ENCODE measurements around the gene TBC1D22B. TPM values are rescaled to one million over a fixed set of nuclear protein-coding genes. Genes with fewer than 3 reads are reported as not detected.

TBC1D22B gene
- total RNA-seq, 1 donor from 2014 or later, result 12.5 TPM

DNA sequence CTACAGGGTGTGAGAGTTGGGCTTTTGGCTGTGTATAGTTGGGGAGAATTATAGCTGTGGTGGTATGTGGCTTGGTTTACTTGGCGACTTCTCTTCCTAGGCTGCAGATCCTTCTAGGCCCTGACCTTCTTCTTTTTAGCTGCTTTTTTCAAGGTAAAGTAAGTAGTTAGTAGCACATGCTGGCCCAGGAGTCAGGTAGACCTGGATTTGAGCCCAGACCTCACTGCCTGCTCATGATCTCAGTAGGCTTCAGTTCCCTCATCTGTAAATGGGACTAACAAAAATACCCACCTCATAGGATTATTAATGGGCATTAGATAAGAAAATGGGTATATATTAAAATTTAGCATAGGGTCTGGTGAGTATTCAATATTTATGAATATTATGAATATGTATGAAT is 17.8 kb downstream of the TBC1D22B start:
- peaks cover 0 to 11% of the 10 kb centered on the region in 2 donors for H3K36me3 ChIP-seq
- TF ChIP-seq POLR2AphosphoS5 (IDR thresholded peaks at IDR 0.05; ENCODE audit: insufficient read depth in 1 of 2, low read depth in 1 of 2) (no peak), POLR2A (IDR thresholded peaks at IDR 0.05) (no peak)
- TF ChIP-seq, protein P1, sequence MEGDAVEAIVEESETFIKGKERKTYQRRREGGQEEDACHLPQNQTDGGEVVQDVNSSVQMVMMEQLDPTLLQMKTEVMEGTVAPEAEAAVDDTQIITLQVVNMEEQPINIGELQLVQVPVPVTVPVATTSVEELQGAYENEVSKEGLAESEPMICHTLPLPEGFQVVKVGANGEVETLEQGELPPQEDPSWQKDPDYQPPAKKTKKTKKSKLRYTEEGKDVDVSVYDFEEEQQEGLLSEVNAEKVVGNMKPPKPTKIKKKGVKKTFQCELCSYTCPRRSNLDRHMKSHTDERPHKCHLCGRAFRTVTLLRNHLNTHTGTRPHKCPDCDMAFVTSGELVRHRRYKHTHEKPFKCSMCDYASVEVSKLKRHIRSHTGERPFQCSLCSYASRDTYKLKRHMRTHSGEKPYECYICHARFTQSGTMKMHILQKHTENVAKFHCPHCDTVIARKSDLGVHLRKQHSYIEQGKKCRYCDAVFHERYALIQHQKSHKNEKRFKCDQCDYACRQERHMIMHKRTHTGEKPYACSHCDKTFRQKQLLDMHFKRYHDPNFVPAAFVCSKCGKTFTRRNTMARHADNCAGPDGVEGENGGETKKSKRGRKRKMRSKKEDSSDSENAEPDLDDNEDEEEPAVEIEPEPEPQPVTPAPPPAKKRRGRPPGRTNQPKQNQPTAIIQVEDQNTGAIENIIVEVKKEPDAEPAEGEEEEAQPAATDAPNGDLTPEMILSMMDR (IDR thresholded peaks at IDR 0.05), result no peak
- intact Hi-C loops (cut with DNase I), result no loop called here
- no peak overlapping the region for H3K27ac ChIP-seq
- H3K27me3 ChIP-seq, result no peaks in the 10 kb centered on the region
- no peak overlapping the region for H3K4me3 ChIP-seq
- no peaks in the 10 kb centered on the region for H3K9me3 ChIP-seq
- no peaks in the 10 kb centered on the region for H3K4me1 ChIP-seq
- DNase-seq (ENCODE audit: extremely low spot score in 2 of 2), result no peak

- no peak for DNase-seq (ENCODE audit: extremely low spot score in 2 of 2)
- Histone ChIP-seq H3K4me1 (no peaks in the 10 kb centered on the region), H3K36me3 (peaks cover 0 to 15% of the 10 kb centered on the region in 2 donors), H3K27me3 (no peaks in the 10 kb centered on the region), H3K4me3 (no peak overlapping the region), H3K9me3 (no peaks in the 10 kb centered on the region), H3K27ac (no peak overlapping the region)
- no peak for TF ChIP-seq POLR2AphosphoS5 (IDR thresholded peaks at IDR 0.05; ENCODE audit: insufficient read depth in 1 of 2, low read depth in 1 of 2)
- TF ChIP-seq POLR2A (IDR thresholded peaks at IDR 0.05), result no peak
- TF ChIP-seq, protein P1 (IDR thresholded peaks at IDR 0.05), result no peak
- intact Hi-C loops (cut with DNase I), result no loop called here
These were observed 19.4 kb downstream of the TBC1D22B start for GRCh38 chr6:37277001-37277409.

DNA sequence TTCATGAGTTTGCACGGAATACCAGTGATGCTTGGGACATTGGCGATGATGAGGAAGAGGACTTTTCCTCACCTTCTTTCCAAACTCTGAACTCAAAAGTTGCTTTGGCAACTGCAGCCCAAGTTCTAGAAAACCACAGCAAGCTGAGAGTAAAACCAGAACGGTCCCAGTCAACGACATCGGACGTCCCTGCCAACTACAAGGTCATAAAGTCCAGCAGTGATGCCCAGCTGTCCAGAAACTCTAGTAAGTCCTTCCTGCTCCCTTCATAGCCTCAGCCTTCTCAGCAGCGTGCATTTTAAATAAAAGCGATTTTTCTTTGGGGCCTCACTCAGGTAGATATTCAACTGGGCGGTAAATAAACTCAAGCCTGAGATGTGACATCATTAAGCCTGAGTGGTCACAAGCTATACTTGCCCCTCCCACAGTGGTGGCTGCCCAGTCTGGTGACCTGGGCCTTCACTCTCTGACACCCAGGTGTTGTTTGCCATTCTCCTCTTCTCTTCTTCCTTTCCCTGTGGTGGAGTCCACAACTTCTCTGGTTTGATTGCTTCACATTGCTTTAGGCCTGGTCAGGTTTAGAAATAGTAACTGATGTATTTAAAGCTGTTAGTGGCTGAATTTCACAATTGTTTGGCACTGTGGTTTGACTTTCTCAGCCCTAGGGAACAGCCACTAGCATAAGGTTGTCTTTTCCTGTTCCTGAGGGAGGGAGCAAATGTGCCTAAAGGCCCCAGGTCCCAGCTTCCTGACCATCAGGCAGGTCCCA is 22.0 kb downstream of the TBC1D22B start:
- TF ChIP-seq, protein P1 (IDR thresholded peaks at IDR 0.05), result no peak
- no peak for TF ChIP-seq POLR2A (IDR thresholded peaks at IDR 0.05)
- no peak for TF ChIP-seq POLR2AphosphoS5 (IDR thresholded peaks at IDR 0.05; ENCODE audit: insufficient read depth in 1 of 2, low read depth in 1 of 2)
- DNase-seq (ENCODE audit: extremely low spot score in 2 of 2), result no peak
- no peaks in the 10 kb centered on the region for H3K9me3 ChIP-seq
- peaks cover 17% of the 10 kb centered on the region for H3K4me1 ChIP-seq
- H3K36me3 ChIP-seq, result peaks cover 0 to 40% of the 10 kb centered on the region in 2 donors
- no peak overlapping the region for H3K27ac ChIP-seq
- no peaks in the 10 kb centered on the region for H3K27me3 ChIP-seq
- H3K4me3 ChIP-seq, result no peak overlapping the region
- intact Hi-C loops (cut with DNase I), result no loop called here

GRCh38 chr6:37280162-37280887 is 22.8 kb downstream of the TBC1D22B start:
- peaks cover 0 to 46% of the 10 kb centered on the region in 2 donors for H3K36me3 ChIP-seq
- no peak overlapping the region for H3K27ac ChIP-seq
- TF ChIP-seq POLR2A (IDR thresholded peaks at IDR 0.05), result no peak
- no peak for TF ChIP-seq POLR2AphosphoS5 (IDR thresholded peaks at IDR 0.05; ENCODE audit: insufficient read depth in 1 of 2, low read depth in 1 of 2)
- TF ChIP-seq, protein P1 (IDR thresholded peaks at IDR 0.05), result no peak

More at GRCh38 chr6:37280162-37280887, 22.8 kb downstream of the TBC1D22B start:
- intact Hi-C loops (cut with DNase I), result no loop called here
- no peak for DNase-seq (ENCODE audit: extremely low spot score in 2 of 2)
- H3K4me1 ChIP-seq, result peaks cover 20% of the 10 kb centered on the region
- H3K4me3 ChIP-seq, result no peak overlapping the region
- no peaks in the 10 kb centered on the region for H3K27me3 ChIP-seq
- H3K9me3 ChIP-seq, result no peaks in the 10 kb centered on the region
